HG03097 (cell line): ENCODE data around the gene SF3B2.
"Not testable (repeated sequence)": the region's sequence is repeated elsewhere in the genome, so short reads cannot be mapped to it uniquely, and the experiment has no call there.

Source experiments
- ATAC-seq: cut with Tn5 transposase; IDR thresholded peaks from one replicate; pipeline ENCODE4 v1.9.1; 2021; ENCODE audit not compliant: unreplicated experiment, low FRiP score

Gene SF3B2

GRCh38 chr11:66104057-66104638 lies 52.0 kb downstream of the SF3B2 start:
- ATAC-seq = no peak

GRCh38 chr11:66106786-66107599 lies 54.8 kb downstream of the SF3B2 start:
- ATAC-seq = no peak

- no peak for ATAC-seq
Observed at GRCh38 chr11:66107600-66108510, 55.7 kb downstream of the SF3B2 start.

GRCh38 chr11:66109294-66109693 lies 57.1 kb downstream of the SF3B2 start:
- no peak for ATAC-seq

- no peak for ATAC-seq
Observed at GRCh38 chr11:66111158-66111557, 59.0 kb downstream of the SF3B2 start.

GRCh38 chr11:66112041-66112491 lies 59.9 kb downstream of the SF3B2 start:
- ATAC-seq = no peak

- ATAC-seq = no peak
Observed at GRCh38 chr11:66112601-66113499, 60.7 kb downstream of the SF3B2 start.

- not testable (repeated sequence) for ATAC-seq
Observed at GRCh38 chr11:66114957-66115356, 62.8 kb downstream of the SF3B2 start.

GRCh38 chr11:66115638-66116301 lies 63.6 kb downstream of the SF3B2 start:
- ATAC-seq = peak; percentile 45

GRCh38 chr11:66116576-66117361 lies 64.6 kb downstream of the SF3B2 start:
- no peak for ATAC-seq

GRCh38 chr11:66118847-66119246 lies 66.7 kb downstream of the SF3B2 start:
- ATAC-seq = no peak
